Activated naive CD4-positive, alpha-beta T cell treated with anti-CD3 and anti-CD28 coated beads, Interleukin-2, amount 10 ng/mL, durations not matched to agents 7 days and 5 days (primary cell): ENCODE data around the gene OR2Y1.
"Not testable (repeated sequence)": the region's sequence is repeated elsewhere in the genome, so short reads cannot be mapped to it uniquely, and the experiment has no call there.

ENCODE experiments used
- CTCF ChIA-PET: fragments of 350-600 bp; sonication (Branson Sonifier 250); formaldehyde crosslinking; loops from one replicate; lab custom pipeline; 2021; ENCODE audit warnings: antibody characterized with exemption; lab: Charles Lee
- DNase-seq: peaks from one replicate; pipeline ENCODE4 v3.0.0-alpha.2; 2020
- H3K27ac Mint-ChIP-seq: one replicate; pipeline ENCODE4 v1.8.0; 2021; ENCODE audit warnings: mild to moderate bottlenecking, moderate library complexity, mixed read lengths
- H3K27me3 Mint-ChIP-seq: one replicate; pipeline ENCODE4 v1.8.0; 2021; ENCODE audit warnings: mild to moderate bottlenecking, mixed read lengths
- H3K36me3 Mint-ChIP-seq: one replicate; pipeline ENCODE4 v1.8.0; 2021; ENCODE audit warnings: mixed read lengths
- H3K4me1 Mint-ChIP-seq: one replicate; pipeline ENCODE4 v1.8.0; 2021; ENCODE audit warnings: mixed read lengths
- H3K4me3 Mint-ChIP-seq: one replicate; pipeline ENCODE4 v1.8.0; 2021; ENCODE audit warnings: mild to moderate bottlenecking, moderate library complexity, mixed read lengths
- H3K9me3 Mint-ChIP-seq: one replicate; pipeline ENCODE4 v1.8.0; 2021; ENCODE audit warnings: mixed read lengths

The OR2Y1 gene

GRCh38 chr5:180777475-180777874 lies 37.6 kb upstream of the OR2Y1 start:
- CTCF ChIA-PET = no interaction called here
- DNase-seq = no peak
- no peak overlapping the region for H3K27ac Mint-ChIP-seq
- H3K4me3 Mint-ChIP-seq = no peak overlapping the region
- H3K4me1 Mint-ChIP-seq = no peaks in the 10 kb centered on the region
- H3K9me3 Mint-ChIP-seq = peaks cover 2% of the 10 kb centered on the region
- H3K27me3 Mint-ChIP-seq = peaks cover 17% of the 10 kb centered on the region
- no peaks in the 10 kb centered on the region for H3K36me3 Mint-ChIP-seq

GRCh38 chr5:180776376-180776775 lies 36.5 kb upstream of the OR2Y1 start:
- DNase-seq = no peak
- Mint-ChIP-seq H3K27me3 (peaks cover 17% of the 10 kb centered on the region), H3K36me3 (no peaks in the 10 kb centered on the region), H3K27ac (no peak overlapping the region), H3K4me3 (no peak overlapping the region), H3K9me3 (peaks cover 8% of the 10 kb centered on the region), H3K4me1 (no peaks in the 10 kb centered on the region)
- CTCF ChIA-PET = no interaction called here

- CTCF ChIA-PET = no interaction called here
- no peak overlapping the region for H3K4me3 Mint-ChIP-seq
- DNase-seq = no peak
- peaks cover 8% of the 10 kb centered on the region for H3K9me3 Mint-ChIP-seq
- H3K27me3 Mint-ChIP-seq = peaks cover 15% of the 10 kb centered on the region
- H3K27ac Mint-ChIP-seq = no peak overlapping the region
- H3K36me3 Mint-ChIP-seq = no peaks in the 10 kb centered on the region
- H3K4me1 Mint-ChIP-seq = no peaks in the 10 kb centered on the region
Measured at GRCh38 chr5:180775624-180776023, 35.8 kb upstream of the OR2Y1 start.

- H3K9me3 Mint-ChIP-seq = peaks cover 8% of the 10 kb centered on the region
- H3K27ac Mint-ChIP-seq = no peak overlapping the region
- H3K27me3 Mint-ChIP-seq = peaks cover 13% of the 10 kb centered on the region
- CTCF ChIA-PET = no interaction called here
- H3K4me1 Mint-ChIP-seq = no peaks in the 10 kb centered on the region
- DNase-seq = no peak
- H3K4me3 Mint-ChIP-seq = no peak overlapping the region
- H3K36me3 Mint-ChIP-seq = no peaks in the 10 kb centered on the region
Measured at GRCh38 chr5:180771839-180772238, 32.0 kb upstream of the OR2Y1 start.

GRCh38 chr5:180769821-180770220 lies 30.0 kb upstream of the OR2Y1 start:
- H3K27ac Mint-ChIP-seq = no peak overlapping the region
- peaks cover 8% of the 10 kb centered on the region for H3K9me3 Mint-ChIP-seq
- DNase-seq = no peak
- H3K27me3 Mint-ChIP-seq = peaks cover 18% of the 10 kb centered on the region
- CTCF ChIA-PET = no interaction called here
- H3K4me3 Mint-ChIP-seq = no peak overlapping the region
- no peaks in the 10 kb centered on the region for H3K4me1 Mint-ChIP-seq
- no peaks in the 10 kb centered on the region for H3K36me3 Mint-ChIP-seq

- H3K4me3 Mint-ChIP-seq = no peak overlapping the region
- CTCF ChIA-PET = no interaction called here
- no peaks in the 10 kb centered on the region for H3K4me1 Mint-ChIP-seq
- DNase-seq = no peak
- peaks cover 11% of the 10 kb centered on the region for H3K9me3 Mint-ChIP-seq
- no peak overlapping the region for H3K27ac Mint-ChIP-seq
- no peaks in the 10 kb centered on the region for H3K36me3 Mint-ChIP-seq
- H3K27me3 Mint-ChIP-seq = peaks cover 20% of the 10 kb centered on the region
Measured at GRCh38 chr5:180755601-180756000, 15.7 kb upstream of the OR2Y1 start.

- Mint-ChIP-seq H3K4me3 (no peak overlapping the region), H3K36me3 (no peaks in the 10 kb centered on the region), H3K27ac (no peak overlapping the region), H3K9me3 (no peaks in the 10 kb centered on the region), H3K27me3 (peaks cover 11% of the 10 kb centered on the region), H3K4me1 (no peaks in the 10 kb centered on the region)
- no peak for DNase-seq
- CTCF ChIA-PET = no interaction called here
Measured at GRCh38 chr5:180744253-180744652, 4.4 kb upstream of the OR2Y1 start.

GRCh38 chr5:180742727-180743126 lies 2.9 kb upstream of the OR2Y1 start:
- no peaks in the 10 kb centered on the region for H3K9me3 Mint-ChIP-seq
- CTCF ChIA-PET = no interaction called here
- no peak overlapping the region for H3K4me3 Mint-ChIP-seq
- H3K27ac Mint-ChIP-seq = no peak overlapping the region
- no peaks in the 10 kb centered on the region for H3K4me1 Mint-ChIP-seq
- no peak for DNase-seq
- no peaks in the 10 kb centered on the region for H3K36me3 Mint-ChIP-seq
- H3K27me3 Mint-ChIP-seq = peaks cover 11% of the 10 kb centered on the region

- DNase-seq, H3K27ac Mint-ChIP-seq, CTCF ChIA-PET, H3K4me3 Mint-ChIP-seq, H3K4me1 Mint-ChIP-seq, H3K36me3 Mint-ChIP-seq, H3K9me3 Mint-ChIP-seq: not testable (repeated sequence)
- peaks cover 11% of the 10 kb centered on the region for H3K27me3 Mint-ChIP-seq
Measured at GRCh38 chr5:180740953-180741352, 1.1 kb upstream of the OR2Y1 start.

- Mint-ChIP-seq H3K9me3 (no peaks in the 10 kb centered on the region), H3K27me3 (peaks cover 16% of the 10 kb centered on the region), H3K36me3 (no peaks in the 10 kb centered on the region), H3K27ac (no peak overlapping the region), H3K4me3 (no peak overlapping the region), H3K4me1 (no peaks in the 10 kb centered on the region)
- DNase-seq = no peak
- CTCF ChIA-PET = no interaction called here
Measured at GRCh38 chr5:180739271-180739670, 587 bp downstream of the OR2Y1 start.

GRCh38 chr5:180736536-180736935 lies 3.3 kb downstream of the OR2Y1 start:
- no peak for DNase-seq
- Mint-ChIP-seq H3K27me3 (peaks cover 16% of the 10 kb centered on the region), H3K36me3 (no peaks in the 10 kb centered on the region), H3K4me3 (no peak overlapping the region), H3K27ac (no peak overlapping the region), H3K4me1 (no peaks in the 10 kb centered on the region), H3K9me3 (no peaks in the 10 kb centered on the region)
- CTCF ChIA-PET = no interaction called here

- Mint-ChIP-seq H3K27ac (no peak overlapping the region), H3K9me3 (no peaks in the 10 kb centered on the region), H3K27me3 (no peaks in the 10 kb centered on the region), H3K4me3 (no peak overlapping the region), H3K36me3 (no peaks in the 10 kb centered on the region), H3K4me1 (peaks cover 6% of the 10 kb centered on the region)
- CTCF ChIA-PET = no interaction called here
- no peak for DNase-seq
Measured at GRCh38 chr5:180724944-180725343, 14.9 kb downstream of the OR2Y1 start.

- CTCF ChIA-PET = no interaction called here
- Mint-ChIP-seq H3K4me1 (peaks cover 8% of the 10 kb centered on the region), H3K36me3 (no peaks in the 10 kb centered on the region), H3K4me3 (no peak overlapping the region), H3K9me3 (no peaks in the 10 kb centered on the region), H3K27ac (no peak overlapping the region), H3K27me3 (no peaks in the 10 kb centered on the region)
- no peak for DNase-seq
Measured at GRCh38 chr5:180723936-180724335, 15.9 kb downstream of the OR2Y1 start.

- H3K27ac Mint-ChIP-seq = no peak overlapping the region
- no peak for DNase-seq
- H3K4me3 Mint-ChIP-seq = no peak overlapping the region
- peaks cover 23% of the 10 kb centered on the region for H3K4me1 Mint-ChIP-seq
- no peaks in the 10 kb centered on the region for H3K36me3 Mint-ChIP-seq
- CTCF ChIA-PET = interaction anchor here (1.0 to 1.6 kb wide), 3 partner anchors 16 to 37 kb away, joined by 3 to 4 read pairs (median 4); no protein-coding TSS in a partner anchor
- no peaks in the 10 kb centered on the region for H3K9me3 Mint-ChIP-seq
- no peaks in the 10 kb centered on the region for H3K27me3 Mint-ChIP-seq
Measured at GRCh38 chr5:180720486-180720885, 19.4 kb downstream of the OR2Y1 start.

GRCh38 chr5:180719781-180720180 lies 20.1 kb downstream of the OR2Y1 start:
- Mint-ChIP-seq H3K27me3 (no peaks in the 10 kb centered on the region), H3K4me3 (no peak overlapping the region), H3K9me3 (no peaks in the 10 kb centered on the region), H3K27ac (no peak overlapping the region), H3K4me1 (peaks cover 23% of the 10 kb centered on the region), H3K36me3 (no peaks in the 10 kb centered on the region)
- no peak for DNase-seq
- CTCF ChIA-PET = interaction anchor here (0.6 to 1.6 kb wide), 4 partner anchors 14 to 404 kb away, joined by 3 to 4 read pairs (median 3); no protein-coding TSS in a partner anchor
